Mesenchymal stem cell (in vitro differentiated cells and primary cell): ENCODE measurements around the gene GBP2. TPM values are rescaled to one million over a fixed set of nuclear protein-coding genes. Genes with fewer than 3 reads are reported as not detected.

Experiments
- DNase-seq: peaks from one replicate; pipeline ENCODE4 v3.0.0-alpha.2; 2013
- H2AFZ ChIP-seq: one replicate; pipeline ENCODE4 v1.6.1; 2013; ENCODE audit warnings: low read depth, mild to moderate bottlenecking, control low read depth, inconsistent platforms, low read length, moderate library complexity
- H2AK5ac ChIP-seq: 2 replicates; pipeline ENCODE4 v1.6.1; 2013; ENCODE audit warnings: low read length, moderate library complexity, mild to moderate bottlenecking, inconsistent platforms; ENCODE audit not compliant: severe bottlenecking
- H2BK120ac ChIP-seq: one replicate; pipeline ENCODE4 v1.6.1; 2013; ENCODE audit warnings: low read depth, mild to moderate bottlenecking, inconsistent platforms, low read length, moderate library complexity
- H2BK12ac ChIP-seq, 2 experiments: one replicate each; pipeline ENCODE4 v1.6.1; 2013; ENCODE audit warnings: inconsistent platforms in 2 of 2, low read length in 2 of 2, mild to moderate bottlenecking in 2 of 2, moderate library complexity in 2 of 2, control low read depth in 1 of 2
- H2BK15ac ChIP-seq: one replicate; pipeline ENCODE4 v1.6.1; 2013; ENCODE audit warnings: mild to moderate bottlenecking, low read depth, inconsistent platforms; ENCODE audit not compliant: poor library complexity, severe bottlenecking
- H2BK5ac ChIP-seq: 2 replicates; pipeline ENCODE4 v1.6.1; 2013; ENCODE audit warnings: low read depth, mild to moderate bottlenecking, low read length, control low read depth, inconsistent platforms; ENCODE audit not compliant: poor library complexity, severe bottlenecking
- H3K14ac ChIP-seq, 2 experiments: one replicate each; pipeline ENCODE4 v1.6.1; 2013; ENCODE audit warnings: inconsistent platforms in 2 of 2, low read length in 2 of 2, control low read depth in 1 of 2, mild to moderate bottlenecking in 1 of 2, moderate library complexity in 1 of 2
- H3K18ac ChIP-seq, 2 experiments: one replicate each; pipeline ENCODE4 v1.6.1; 2013; ENCODE audit warnings: inconsistent platforms in 2 of 2, low read length in 2 of 2, control low read depth in 1 of 2, low read depth in 1 of 2, mild to moderate bottlenecking in 1 of 2
- H3K23ac ChIP-seq, 2 experiments: one replicate each; pipeline ENCODE4 v1.6.1; 2013; ENCODE audit warnings: inconsistent platforms in 2 of 2, low read length in 2 of 2, mild to moderate bottlenecking in 2 of 2, moderate library complexity in 2 of 2, control low read depth in 1 of 2
- H3K27ac ChIP-seq: 2 replicates; pipeline ENCODE4 v1.5.1; 2013; ENCODE audit warnings: mild to moderate bottlenecking, moderate library complexity, low read length, control low read depth, inconsistent platforms; ENCODE audit not compliant: poor library complexity, severe bottlenecking
- H3K27me3 ChIP-seq, 2 experiments: 2 replicates each; pipeline versions ENCODE4 v1.6.1 to v1.7.0; 2013; ENCODE audit warnings: low read length in 2 of 2, mild to moderate bottlenecking in 2 of 2, moderate library complexity in 2 of 2, control low read depth in 1 of 2, inconsistent platforms in 1 of 2; ENCODE audit not compliant: control insufficient read depth in 1 of 2, insufficient read depth in 1 of 2
- H3K36me3 ChIP-seq, 2 experiments: 2 replicates each; pipeline versions ENCODE4 v1.6.1 to v1.7.0; 2013; ENCODE audit warnings: low read length in 2 of 2, control low read depth in 1 of 2, inconsistent platforms in 1 of 2, low read depth in 1 of 2, mild to moderate bottlenecking in 1 of 2; ENCODE audit not compliant: insufficient read depth in 2 of 2, control insufficient read depth in 1 of 2
- H3K4ac ChIP-seq, 2 experiments: one replicate each; pipeline ENCODE4 v1.6.1; 2013; ENCODE audit warnings: inconsistent platforms in 2 of 2, low read length in 2 of 2, mild to moderate bottlenecking in 2 of 2, moderate library complexity in 2 of 2, control low read depth in 1 of 2, low read depth in 1 of 2
- H3K4me1 ChIP-seq: 2 replicates; pipeline ENCODE4 v1.6.1; 2013; ENCODE audit warnings: low read depth, low read length, control low read depth; ENCODE audit not compliant: control insufficient read depth, insufficient read depth
- H3K4me2 ChIP-seq: 2 replicates; pipeline ENCODE4 v1.6.1; 2013; ENCODE audit warnings: low read length, mild to moderate bottlenecking, inconsistent platforms; ENCODE audit not compliant: poor library complexity, severe bottlenecking
- H3K4me3 ChIP-seq, 2 experiments: 2 replicates each; pipeline versions ENCODE4 v1.5.1 to v1.7.0; 2013; ENCODE audit warnings: low read length in 2 of 2, mild to moderate bottlenecking in 2 of 2, control low read depth in 1 of 2, low read depth in 1 of 2; ENCODE audit not compliant: insufficient read depth in 1 of 2
- H3K79me1 ChIP-seq: replicated peaks from 2 replicates; pipeline ENCODE4 v1.6.1; 2013; ENCODE audit warnings: mild to moderate bottlenecking, control low read depth, low read length, inconsistent platforms; ENCODE audit not compliant: poor library complexity, severe bottlenecking
- H3K9ac ChIP-seq: 2 replicates; pipeline ENCODE4 v1.7.0; 2013; ENCODE audit warnings: mild to moderate bottlenecking, low read length, moderate library complexity
- H3K9me3 ChIP-seq: 2 replicates; pipeline ENCODE4 v1.7.0; 2013; ENCODE audit warnings: mild to moderate bottlenecking, low read length; ENCODE audit not compliant: control insufficient read depth
- H4K8ac ChIP-seq: one replicate; pipeline ENCODE4 v1.6.1; 2013; ENCODE audit warnings: inconsistent platforms, mild to moderate bottlenecking, low read length, moderate library complexity
- H4K91ac ChIP-seq: one replicate; pipeline ENCODE4 v1.6.1; 2013; ENCODE audit warnings: mild to moderate bottlenecking, low read length, inconsistent platforms
- WGBS: methylation state at CpG from one replicate; pipeline ENCODE4 v1.1.7; 2013; ENCODE audit warnings: mixed read lengths; 5-methylcytosine and 5-hydroxymethylcytosine counted together
- polyA plus RNA-seq, 2 experiments: library from polyadenylated mRNA; stranded (reverse); fragments of 200-250 nt; gene quantifications; one replicate each; pipeline ENCODE4 v1.2.3, GENCODE V29; 2013

The GBP2 gene, protein sequence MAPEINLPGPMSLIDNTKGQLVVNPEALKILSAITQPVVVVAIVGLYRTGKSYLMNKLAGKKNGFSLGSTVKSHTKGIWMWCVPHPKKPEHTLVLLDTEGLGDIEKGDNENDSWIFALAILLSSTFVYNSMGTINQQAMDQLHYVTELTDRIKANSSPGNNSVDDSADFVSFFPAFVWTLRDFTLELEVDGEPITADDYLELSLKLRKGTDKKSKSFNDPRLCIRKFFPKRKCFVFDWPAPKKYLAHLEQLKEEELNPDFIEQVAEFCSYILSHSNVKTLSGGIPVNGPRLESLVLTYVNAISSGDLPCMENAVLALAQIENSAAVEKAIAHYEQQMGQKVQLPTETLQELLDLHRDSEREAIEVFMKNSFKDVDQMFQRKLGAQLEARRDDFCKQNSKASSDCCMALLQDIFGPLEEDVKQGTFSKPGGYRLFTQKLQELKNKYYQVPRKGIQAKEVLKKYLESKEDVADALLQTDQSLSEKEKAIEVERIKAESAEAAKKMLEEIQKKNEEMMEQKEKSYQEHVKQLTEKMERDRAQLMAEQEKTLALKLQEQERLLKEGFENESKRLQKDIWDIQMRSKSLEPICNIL
- 29.7 TPM for polyA plus RNA-seq (2013, experiment 1 of 2)
- polyA plus RNA-seq (2013, experiment 2 of 2): 29.3 TPM

DNA sequence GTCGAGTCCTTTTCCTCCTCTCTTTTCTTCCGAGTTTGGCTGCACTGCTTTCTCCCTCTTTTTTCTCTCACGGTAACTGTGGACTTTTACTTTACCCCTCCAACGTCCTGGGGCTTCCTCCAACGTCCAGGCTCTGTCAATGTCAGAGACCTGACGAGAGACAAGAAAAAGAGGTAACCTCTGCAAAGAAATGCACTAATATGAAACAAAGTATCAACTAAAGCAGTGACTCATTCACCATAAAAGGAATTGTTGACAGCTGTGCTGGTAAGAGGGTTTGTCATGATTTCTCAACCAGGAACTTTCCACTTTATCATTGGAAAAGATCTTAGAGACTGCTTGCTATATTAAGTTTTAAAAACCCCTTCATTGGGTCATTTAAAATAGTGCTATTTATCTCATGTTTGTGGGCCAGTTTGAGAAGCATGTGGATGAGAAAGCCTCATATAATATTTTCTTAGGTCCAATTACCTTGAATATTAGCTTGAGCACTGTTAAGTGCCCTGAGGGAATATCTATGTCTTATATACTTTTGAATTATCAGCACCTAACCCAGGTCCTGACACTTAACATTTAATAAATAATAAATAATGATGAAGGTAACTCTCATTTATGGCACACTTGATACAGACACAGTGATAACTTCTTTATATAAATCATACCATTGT is at the start of gene GBP2:
TSS of gene GBP2 (minus strand) at position 202 of the 668 bp plus-strand sequence. CDS start 4,148 bp downstream, outside the sequence.
- Histone ChIP-seq H3K4me2 (peak within 1 kb of the TSS; percentile 82), H3K36me3 (peaks cover 0 to 9% of the 10 kb centered on the region in 2 experiments), H3K9ac (peak within 1 kb of the TSS; percentile 89), H3K4me1 (peaks cover 8% of the 10 kb centered on the region), H3K23ac (no peak within 1 kb of the TSS), H3K79me1 (peaks cover 1% of the 10 kb centered on the region), H3K4ac (peak within 1 kb of the TSS in 1 of 2 experiments; percentile 79), H2BK15ac (peak within 1 kb of the TSS; percentile 28), H2BK12ac (peak within 1 kb of the TSS; percentile 71 to 77), H4K91ac (peak within 1 kb of the TSS; percentile 83), H3K27ac (peak within 1 kb of the TSS; percentile 83), H3K27me3 (no peaks in the 10 kb centered on the region), H2AFZ (peak within 1 kb of the TSS; percentile 39), H3K4me3 (peak within 1 kb of the TSS in 1 of 2 experiments; percentile 85), H3K14ac (peak within 1 kb of the TSS in 1 of 2 experiments; percentile 65), H3K9me3 (no peaks in the 10 kb centered on the region), H2AK5ac (no peak within 1 kb of the TSS), H3K18ac (peak within 1 kb of the TSS; percentile 73 to 79), H4K8ac (peak within 1 kb of the TSS; percentile 17), H2BK120ac (peak within 1 kb of the TSS; percentile 73), H2BK5ac (peak within 1 kb of the TSS; percentile 73)
- peak; percentile 94 for DNase-seq
- 19% methylated on average over 6 of the region's 6 CpGs for WGBS

DNA sequence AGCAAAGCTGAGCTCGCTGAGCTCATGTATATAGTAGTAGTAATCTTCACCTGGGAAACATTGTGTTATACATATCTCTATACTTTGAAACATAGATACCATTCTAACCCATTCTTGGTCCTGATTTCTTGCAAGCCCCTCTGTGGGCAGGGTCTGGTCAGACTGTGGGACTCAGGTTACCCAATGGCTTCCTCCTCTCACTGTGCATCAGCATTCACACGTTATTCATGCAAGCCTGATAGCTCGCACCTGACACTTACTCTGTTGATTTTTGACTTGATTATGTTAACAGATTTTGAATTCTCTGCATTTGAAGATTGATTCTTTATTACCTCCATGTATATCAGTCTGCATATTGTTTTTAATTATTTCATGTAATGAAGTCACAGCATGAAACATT is 48.6 kb upstream of the GBP2 start:
- no peaks in the 10 kb centered on the region for H3K27me3 ChIP-seq
- no peaks in the 10 kb centered on the region for H3K9me3 ChIP-seq
- no peak overlapping the region for H3K27ac ChIP-seq
- H2AK5ac ChIP-seq: no peak overlapping the region
- no peaks in the 10 kb centered on the region for H3K36me3 ChIP-seq
- no peak overlapping the region for H2BK12ac ChIP-seq
- H4K8ac ChIP-seq: no peak overlapping the region
- no peak overlapping the region for H2BK5ac ChIP-seq
- no peak overlapping the region for H3K23ac ChIP-seq
- no peak overlapping the region for H2BK15ac ChIP-seq
- no peak overlapping the region for H3K4me3 ChIP-seq
- no peak overlapping the region for H3K9ac ChIP-seq
- no peaks in the 10 kb centered on the region for H3K79me1 ChIP-seq
- no peak overlapping the region for H3K14ac ChIP-seq
- no peak overlapping the region for H3K4me2 ChIP-seq
- H2AFZ ChIP-seq: no peak overlapping the region
- no peaks in the 10 kb centered on the region for H3K4me1 ChIP-seq
- WGBS: 80% methylated on average over 1 of the region's 3 CpGs
- no peak overlapping the region for H3K4ac ChIP-seq
- no peak for DNase-seq
- no peak overlapping the region for H3K18ac ChIP-seq
- H4K91ac ChIP-seq: no peak overlapping the region
- H2BK120ac ChIP-seq: no peak overlapping the region

DNA sequence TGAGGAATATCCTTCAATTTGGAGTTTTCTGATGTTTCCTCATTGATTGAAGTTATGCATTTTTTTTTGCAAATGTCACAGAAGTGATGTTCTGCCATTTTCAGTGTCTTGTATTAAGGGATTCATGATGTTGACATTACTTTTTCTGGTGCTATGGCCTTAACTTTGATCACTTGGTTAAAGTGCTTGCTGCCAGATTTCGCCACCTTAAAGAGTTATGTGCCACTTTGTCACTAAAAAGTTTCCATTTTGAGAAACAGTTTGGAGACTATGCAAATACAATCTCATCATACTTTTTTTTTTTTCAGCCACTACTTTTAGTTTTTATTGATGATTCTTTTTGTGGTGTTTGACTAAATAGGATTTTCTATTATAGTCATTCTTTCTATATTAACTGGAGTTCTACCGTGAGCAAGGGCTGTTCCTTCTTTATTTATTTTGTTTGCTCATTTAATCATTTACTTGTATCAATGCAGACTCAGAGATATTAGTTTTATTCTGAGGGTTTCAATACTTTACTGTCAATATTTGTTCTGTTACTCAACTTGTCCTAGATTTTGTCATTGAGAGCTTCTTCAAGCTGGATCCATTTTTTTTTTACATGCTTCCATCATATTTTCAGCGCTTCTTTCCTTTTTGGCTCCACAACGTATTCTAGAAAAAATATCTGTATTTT is 46.7 kb upstream of the GBP2 start:
- DNase-seq: no peak
- H4K91ac ChIP-seq: no peak overlapping the region
- H3K4me1 ChIP-seq: no peaks in the 10 kb centered on the region
- H3K4ac ChIP-seq: no peak overlapping the region
- no peak overlapping the region for H2BK5ac ChIP-seq
- H3K4me3 ChIP-seq: no peak overlapping the region
- H3K27ac ChIP-seq: no peak overlapping the region
- WGBS: 73% methylated on average over 3 of the region's 4 CpGs
- H2AFZ ChIP-seq: no peak overlapping the region
- H3K36me3 ChIP-seq: no peaks in the 10 kb centered on the region
- H4K8ac ChIP-seq: no peak overlapping the region
- H2BK120ac ChIP-seq: no peak overlapping the region
- H2BK12ac ChIP-seq: no peak overlapping the region
- no peaks in the 10 kb centered on the region for H3K9me3 ChIP-seq
- no peaks in the 10 kb centered on the region for H3K79me1 ChIP-seq
- H3K4me2 ChIP-seq: no peak overlapping the region
- no peak overlapping the region for H3K23ac ChIP-seq
- H2BK15ac ChIP-seq: no peak overlapping the region
- no peak overlapping the region for H3K18ac ChIP-seq
- H3K27me3 ChIP-seq: no peaks in the 10 kb centered on the region
- no peak overlapping the region for H3K14ac ChIP-seq
- H2AK5ac ChIP-seq: no peak overlapping the region
- no peak overlapping the region for H3K9ac ChIP-seq
